Panc1 (cell line): Measurements from ENCODE around the gene HMCN2. TPM values are rescaled to one million over a fixed set of nuclear protein-coding genes. Genes with fewer than 3 reads are reported as not detected.
A peak's percentile ranks its signal among the peaks of the same experiment; 100 is the strongest.

Source experiments
- ATAC-seq: fragments of 200-7000 bp; cut with Tn5 transposase; 2 replicates; pipeline ENCODE4 v1.9.1; 2020; ENCODE audit warnings: mild to moderate bottlenecking, moderate library complexity
- BruUV-seq: library from RNA; stranded (reverse); fragments of 400-500 nt; replicated peaks from 2 replicates; lab custom pipeline; 2021; lab: Mats Ljungman, UMichigan
- CTCF ChIA-PET: fragments of 300-600 bp; sonication (Branson Sonifier 250); formaldehyde crosslinking; loops from one replicate; lab custom pipeline; 2022; ENCODE audit warnings: antibody characterized with exemption; lab: Charles Lee
- POLR2A ChIA-PET: fragments of 300-600 bp; sonication (Branson Sonifier 250); formaldehyde crosslinking; loops from one replicate; lab custom pipeline; 2022; ENCODE audit warnings: antibody characterized with exemption; lab: Charles Lee
- DNase-seq: peaks from one replicate; pipeline ENCODE4 v3.0.0-alpha.2; 2010; ENCODE audit warnings: low read depth, low spot score
- H3K27ac ChIP-seq: 2 replicates; pipeline ENCODE4 v1.5.1; 2011; ENCODE audit warnings: mild to moderate bottlenecking, low read length, inconsistent platforms
- H3K27me3 ChIP-seq: fragments of 200-500 bp; sonication (Bioruptor generic); 2 replicates; pipeline ENCODE4 v1.6.0; 2014; ENCODE audit warnings: low read length, inconsistent platforms; ENCODE audit not compliant: control insufficient read depth, insufficient read depth
- H3K36me3 ChIP-seq: fragments of 200-500 bp; sonication (Bioruptor generic); 2 replicates; pipeline ENCODE4 v1.5.1; 2014; ENCODE audit warnings: inconsistent platforms, mild to moderate bottlenecking, low read length, moderate library complexity; ENCODE audit not compliant: control insufficient read depth, insufficient read depth
- H3K4me1 ChIP-seq: 2 replicates; pipeline ENCODE4 v1.5.1; 2011; ENCODE audit warnings: inconsistent platforms, mild to moderate bottlenecking, low read length, moderate library complexity; ENCODE audit not compliant: control insufficient read depth, insufficient read depth
- H3K4me3 ChIP-seq, 2 experiments: 2 replicates each; pipeline ENCODE4 v1.5.1; 2011 to 2012; ENCODE audit warnings: low read depth in 2 of 2, low read length in 2 of 2, mild to moderate bottlenecking in 2 of 2, inconsistent platforms in 1 of 2, moderate library complexity in 1 of 2
- H3K9me3 ChIP-seq: fragments of 200-500 bp; sonication (Bioruptor generic); 2 replicates; pipeline ENCODE4 v1.5.1; 2014; ENCODE audit warnings: low read depth, mild to moderate bottlenecking, inconsistent platforms, low read length, moderate library complexity; ENCODE audit not compliant: control insufficient read depth, insufficient read depth
- POLR2AphosphoS5 ChIP-seq: IDR thresholded peaks from 2 replicates; pipeline ENCODE4 v1.6.1; 2012; ENCODE audit warnings: mild to moderate bottlenecking, low read depth, low read length, moderate library complexity
- SIN3A ChIP-seq: IDR thresholded peaks from 2 replicates; pipeline ENCODE4 v1.6.1; 2012; ENCODE audit warnings: low read depth, mild to moderate bottlenecking, low read length, moderate library complexity, borderline replicate concordance; ENCODE audit not compliant: insufficient read depth
- TCF7L2 ChIP-seq: IDR thresholded peaks from 2 replicates; pipeline ENCODE4 v1.6.1; 2011; ENCODE audit warnings: mild to moderate bottlenecking, low read depth, low read length, inconsistent platforms
- in situ Hi-C: cut with HindIII; loops from 2 replicates; pipeline ENCODE4 v1.10.0; 2016; ENCODE audit warnings: low sequenced_read_pairs, low pct_unique_long_range_greater_than_20kb
- intact Hi-C: fragments of 100-400 bp; cut with micrococcal nuclease; formaldehyde crosslinking; loops from one replicate; pipeline ENCODE4 v1.10.0; 2022; ENCODE audit not compliant: unreplicated experiment
- total RNA-seq: library from RNA; stranded (reverse); gene quantifications from one replicate; pipeline ENCODE4 v1.2.1, GENCODE V29; 2021; ENCODE audit not compliant: unreplicated experiment
- TF ChIP-seq, protein P1 (sequence below): fragments of 450-650 bp; IDR thresholded peaks from 2 replicates; pipeline ENCODE4 v1.5.1; 2017; ENCODE audit warnings: mild to moderate bottlenecking
- TF ChIP-seq, protein P2 (sequence below), 2 experiments: IDR thresholded peaks; 2 replicates each; pipeline ENCODE4 v1.6.1; 2011 to 2012; ENCODE audit warnings: low read depth in 2 of 2, control low read depth in 1 of 2, low read length in 1 of 2, mild to moderate bottlenecking in 1 of 2, moderate library complexity in 1 of 2; ENCODE audit not compliant: insufficient read depth in 1 of 2

Gene HMCN2
- total RNA-seq, 1 experiment from 2014 or later: 0.05 TPM

DNA sequence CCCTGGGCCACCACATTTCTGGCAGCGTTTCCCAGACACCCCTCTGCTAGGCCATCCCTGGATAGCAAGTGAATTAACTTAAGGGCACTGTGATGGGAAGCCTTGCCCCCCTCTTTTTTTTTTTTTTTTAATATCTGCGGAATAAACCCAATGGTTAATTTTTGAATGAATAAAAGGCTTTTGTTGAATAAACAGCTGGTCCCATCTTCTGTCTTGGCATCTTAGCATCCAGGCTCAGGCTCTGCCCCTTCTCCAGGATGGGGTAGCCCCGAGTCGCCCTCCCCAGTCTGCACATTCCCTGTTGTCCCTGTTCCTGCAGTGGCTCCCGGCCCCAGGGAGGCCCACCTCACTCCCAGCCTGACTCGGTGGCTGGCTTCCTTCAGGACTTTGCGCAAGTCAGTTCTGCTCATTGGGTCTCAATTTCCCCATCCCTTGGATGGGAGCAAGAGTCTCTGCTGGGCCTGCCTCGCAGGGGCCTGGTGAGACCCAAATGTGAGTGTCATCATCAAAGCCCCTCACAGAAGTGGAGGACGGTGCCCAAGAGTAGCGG lies 29.0 kb upstream of the HMCN2 start:
- Histone ChIP-seq H3K4me1 (no peaks in the 10 kb centered on the region), H3K9me3 (no peaks in the 10 kb centered on the region), H3K36me3 (no peaks in the 10 kb centered on the region), H3K27me3 (no peaks in the 10 kb centered on the region), H3K4me3 (no peak overlapping the region), H3K27ac (no peak overlapping the region)
- TF ChIP-seq POLR2AphosphoS5: no peak
- TF ChIP-seq, protein P1, sequence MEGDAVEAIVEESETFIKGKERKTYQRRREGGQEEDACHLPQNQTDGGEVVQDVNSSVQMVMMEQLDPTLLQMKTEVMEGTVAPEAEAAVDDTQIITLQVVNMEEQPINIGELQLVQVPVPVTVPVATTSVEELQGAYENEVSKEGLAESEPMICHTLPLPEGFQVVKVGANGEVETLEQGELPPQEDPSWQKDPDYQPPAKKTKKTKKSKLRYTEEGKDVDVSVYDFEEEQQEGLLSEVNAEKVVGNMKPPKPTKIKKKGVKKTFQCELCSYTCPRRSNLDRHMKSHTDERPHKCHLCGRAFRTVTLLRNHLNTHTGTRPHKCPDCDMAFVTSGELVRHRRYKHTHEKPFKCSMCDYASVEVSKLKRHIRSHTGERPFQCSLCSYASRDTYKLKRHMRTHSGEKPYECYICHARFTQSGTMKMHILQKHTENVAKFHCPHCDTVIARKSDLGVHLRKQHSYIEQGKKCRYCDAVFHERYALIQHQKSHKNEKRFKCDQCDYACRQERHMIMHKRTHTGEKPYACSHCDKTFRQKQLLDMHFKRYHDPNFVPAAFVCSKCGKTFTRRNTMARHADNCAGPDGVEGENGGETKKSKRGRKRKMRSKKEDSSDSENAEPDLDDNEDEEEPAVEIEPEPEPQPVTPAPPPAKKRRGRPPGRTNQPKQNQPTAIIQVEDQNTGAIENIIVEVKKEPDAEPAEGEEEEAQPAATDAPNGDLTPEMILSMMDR: peak; percentile 76
- TF ChIP-seq TCF7L2: no peak
- no peak for DNase-seq
- POLR2A ChIA-PET: no interaction called here
- in situ Hi-C loops: no loop called here
- no peak for ATAC-seq
- BruUV-seq: no TSS peak
- intact Hi-C loops: no loop called here
- CTCF ChIA-PET: interaction anchor here (0.6 to 1.0 kb wide), 7 partner anchors 63 to 430 kb away, joined by 3 to 7 read pairs (median 6); no protein-coding TSS in a partner anchor

DNA sequence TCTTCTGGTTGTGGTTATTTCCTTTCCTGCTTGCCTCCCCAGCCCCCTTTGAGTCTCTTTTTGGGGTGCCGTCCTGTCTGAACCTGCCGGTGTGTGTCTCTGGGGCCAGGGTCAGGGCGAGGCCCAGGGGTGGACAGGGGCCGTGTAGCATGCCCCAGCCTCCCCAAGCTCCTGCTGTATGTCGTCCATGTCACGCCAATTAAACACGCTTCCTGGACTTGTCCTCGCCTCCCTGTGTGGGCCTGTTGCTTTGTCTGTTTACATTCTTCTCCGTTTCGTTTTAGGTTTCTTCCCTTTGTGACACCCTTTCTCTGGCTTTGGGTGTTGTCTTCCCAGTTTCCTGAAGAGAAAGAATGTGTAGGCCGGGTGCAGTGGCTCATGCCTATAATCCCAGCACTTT lies 28.5 kb upstream of the HMCN2 start:
- ChIA-PET CTCF (interaction anchor here (0.6 to 0.7 kb wide), 2 partner anchors 90 to 240 kb away, joined by 3 to 6 read pairs; no protein-coding TSS in a partner anchor), POLR2A (no interaction called here)
- Histone ChIP-seq H3K27me3 (no peaks in the 10 kb centered on the region), H3K36me3 (no peaks in the 10 kb centered on the region), H3K9me3 (no peaks in the 10 kb centered on the region), H3K4me1 (no peaks in the 10 kb centered on the region), H3K4me3 (no peak overlapping the region), H3K27ac (no peak overlapping the region)
- no peak for DNase-seq
- intact Hi-C loops: no loop called here
- no peak for ATAC-seq
- TF ChIP-seq SIN3A (no peak), POLR2AphosphoS5 (no peak), TCF7L2 (no peak)
- TF ChIP-seq, protein P1: no peak
- TF ChIP-seq, protein P2, sequence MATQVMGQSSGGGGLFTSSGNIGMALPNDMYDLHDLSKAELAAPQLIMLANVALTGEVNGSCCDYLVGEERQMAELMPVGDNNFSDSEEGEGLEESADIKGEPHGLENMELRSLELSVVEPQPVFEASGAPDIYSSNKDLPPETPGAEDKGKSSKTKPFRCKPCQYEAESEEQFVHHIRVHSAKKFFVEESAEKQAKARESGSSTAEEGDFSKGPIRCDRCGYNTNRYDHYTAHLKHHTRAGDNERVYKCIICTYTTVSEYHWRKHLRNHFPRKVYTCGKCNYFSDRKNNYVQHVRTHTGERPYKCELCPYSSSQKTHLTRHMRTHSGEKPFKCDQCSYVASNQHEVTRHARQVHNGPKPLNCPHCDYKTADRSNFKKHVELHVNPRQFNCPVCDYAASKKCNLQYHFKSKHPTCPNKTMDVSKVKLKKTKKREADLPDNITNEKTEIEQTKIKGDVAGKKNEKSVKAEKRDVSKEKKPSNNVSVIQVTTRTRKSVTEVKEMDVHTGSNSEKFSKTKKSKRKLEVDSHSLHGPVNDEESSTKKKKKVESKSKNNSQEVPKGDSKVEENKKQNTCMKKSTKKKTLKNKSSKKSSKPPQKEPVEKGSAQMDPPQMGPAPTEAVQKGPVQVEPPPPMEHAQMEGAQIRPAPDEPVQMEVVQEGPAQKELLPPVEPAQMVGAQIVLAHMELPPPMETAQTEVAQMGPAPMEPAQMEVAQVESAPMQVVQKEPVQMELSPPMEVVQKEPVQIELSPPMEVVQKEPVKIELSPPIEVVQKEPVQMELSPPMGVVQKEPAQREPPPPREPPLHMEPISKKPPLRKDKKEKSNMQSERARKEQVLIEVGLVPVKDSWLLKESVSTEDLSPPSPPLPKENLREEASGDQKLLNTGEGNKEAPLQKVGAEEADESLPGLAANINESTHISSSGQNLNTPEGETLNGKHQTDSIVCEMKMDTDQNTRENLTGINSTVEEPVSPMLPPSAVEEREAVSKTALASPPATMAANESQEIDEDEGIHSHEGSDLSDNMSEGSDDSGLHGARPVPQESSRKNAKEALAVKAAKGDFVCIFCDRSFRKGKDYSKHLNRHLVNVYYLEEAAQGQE (IDR thresholded peaks at IDR 0.05; ENCODE audit: insufficient read depth in 1 of 2, low read depth in 2 of 2, low read length in 1 of 2): no peak
- BruUV-seq: no TSS peak
- in situ Hi-C loops: no loop called here
